Measurements from ENCODE around the gene NACA2.
"Not testable (repeated sequence)": the region's sequence is repeated elsewhere in the genome, so short reads cannot be mapped to it uniquely, and the experiment has no call there.

The NACA2 gene

GRCh38 chr17:61578645-61579044 lies 12.4 kb downstream of the NACA2 start:
- DNase-seq: no peak

- no peak for DNase-seq
These were observed 15.0 kb downstream of the NACA2 start for GRCh38 chr17:61575983-61576382.

GRCh38 chr17:61575352-61575975 lies 15.6 kb downstream of the NACA2 start:
- no peak for DNase-seq

- peak in 5 of 51 donors; percentile 1 to 7 (median 2) for DNase-seq
These were observed 16.3 kb downstream of the NACA2 start for GRCh38 chr17:61574542-61575351.

GRCh38 chr17:61572547-61572946 lies 18.5 kb downstream of the NACA2 start:
- not testable (repeated sequence) for DNase-seq

- DNase-seq: no peak
These were observed 19.4 kb downstream of the NACA2 start for GRCh38 chr17:61571624-61572023.

GRCh38 chr17:61570118-61570517 lies 20.9 kb downstream of the NACA2 start:
- DNase-seq: no peak

- not testable (repeated sequence) for DNase-seq
These were observed 21.5 kb downstream of the NACA2 start for GRCh38 chr17:61569525-61569924.

GRCh38 chr17:61568219-61569072 lies 22.6 kb downstream of the NACA2 start:
- DNase-seq: no peak

GRCh38 chr17:61567045-61567802 lies 23.8 kb downstream of the NACA2 start:
- no peak for DNase-seq

- DNase-seq: not testable (repeated sequence)
These were observed 24.6 kb downstream of the NACA2 start for GRCh38 chr17:61566448-61566847.

- DNase-seq: not testable (repeated sequence)
These were observed 25.2 kb downstream of the NACA2 start for GRCh38 chr17:61565850-61566249.

GRCh38 chr17:61565213-61565612 lies 25.8 kb downstream of the NACA2 start:
- no peak for DNase-seq

- DNase-seq: no peak
These were observed 28.7 kb downstream of the NACA2 start for GRCh38 chr17:61562287-61562686.

- no peak for DNase-seq
These were observed 29.7 kb downstream of the NACA2 start for GRCh38 chr17:61561354-61561753.

GRCh38 chr17:61560071-61560470 lies 30.9 kb downstream of the NACA2 start:
- DNase-seq: no peak

- no peak for DNase-seq
These were observed 34.5 kb downstream of the NACA2 start for GRCh38 chr17:61556224-61557188.

- DNase-seq: no peak
These were observed 35.9 kb downstream of the NACA2 start for GRCh38 chr17:61555127-61555566.

- no peak for DNase-seq
These were observed 36.8 kb downstream of the NACA2 start for GRCh38 chr17:61554209-61554608.

- not testable (repeated sequence) for DNase-seq
These were observed 38.5 kb downstream of the NACA2 start for GRCh38 chr17:61552560-61552959.
